DOHH2 (cell line): ENCODE results near the gene PPID.

Source experiments
- H3F3A ChIP-seq: fragments of 200-600 bp; sonication (generic), shearing (Covaris generic); 2 replicates; pipeline ENCODE4 v1.6.0; 2016; ENCODE audit warnings: antibody characterized with exemption, mild to moderate bottlenecking; ENCODE audit not compliant: control insufficient read depth, insufficient read depth
- H3K27ac ChIP-seq: fragments of 200-600 bp; sonication (generic); 2 replicates; pipeline ENCODE4 v1.5.1; 2014; ENCODE audit warnings: low read depth, mild to moderate bottlenecking, low read length, moderate library complexity
- H3K27me3 ChIP-seq: fragments of 200-600 bp; sonication (generic); 2 replicates; pipeline ENCODE4 v1.6.1; 2014; ENCODE audit warnings: mild to moderate bottlenecking, low read length, mixed read lengths; ENCODE audit not compliant: control insufficient read depth
- H3K36me3 ChIP-seq: fragments of 200-600 bp; sonication (generic); 2 replicates; pipeline ENCODE4 v1.6.1; 2014; ENCODE audit warnings: mild to moderate bottlenecking, low read length, moderate library complexity, mixed read lengths; ENCODE audit not compliant: control insufficient read depth
- H3K4me1 ChIP-seq: fragments of 200-600 bp; sonication (generic); 2 replicates; pipeline ENCODE4 v1.6.1; 2014; ENCODE audit warnings: mild to moderate bottlenecking, low read length, mixed read lengths; ENCODE audit not compliant: control insufficient read depth
- H3K4me2 ChIP-seq: fragments of 200-600 bp; sonication (generic); 2 replicates; pipeline ENCODE4 v1.6.0; 2014; ENCODE audit warnings: mild to moderate bottlenecking, low read length, moderate library complexity
- H3K4me3 ChIP-seq: fragments of 200-600 bp; sonication (generic); 2 replicates; pipeline ENCODE4 v1.5.1; 2014; ENCODE audit warnings: mild to moderate bottlenecking, low read length, mixed read lengths
- H3K79me2 ChIP-seq: fragments of 200-600 bp; sonication (generic); 2 replicates; pipeline ENCODE4 v1.6.1; 2014; ENCODE audit warnings: mild to moderate bottlenecking, low read length, mixed read lengths; ENCODE audit not compliant: control insufficient read depth
- H3K9me2 ChIP-seq: fragments of 200-600 bp; sonication (generic); replicated peaks from 2 replicates; pipeline ENCODE4 v1.6.1; 2014; ENCODE audit warnings: mild to moderate bottlenecking, low read length, mixed read lengths; ENCODE audit not compliant: control insufficient read depth
- H3K9me3 ChIP-seq: fragments of 200-600 bp; sonication (generic); 2 replicates; pipeline ENCODE4 v1.6.1; 2014; ENCODE audit warnings: antibody characterized with exemption, low read length, mixed read lengths; ENCODE audit not compliant: control insufficient read depth, insufficient read depth
- H4K20me1 ChIP-seq: fragments of 200-600 bp; sonication (generic); 2 replicates; pipeline ENCODE4 v1.6.0; 2014; ENCODE audit warnings: low read depth, mild to moderate bottlenecking, antibody characterized with exemption, low read length, moderate library complexity; ENCODE audit not compliant: control insufficient read depth, insufficient read depth
- EZH2phosphoT487 ChIP-seq: fragments of 200-600 bp; sonication (generic); IDR thresholded peaks from 2 replicates; pipeline ENCODE4 v1.6.1; 2017; ENCODE audit warnings: borderline replicate concordance, mild to moderate bottlenecking, antibody characterized with exemption, low read length, moderate library complexity, mixed read lengths
- TF ChIP-seq, protein P1 (sequence below): fragments of 200-600 bp; sonication (generic); IDR thresholded peaks from one replicate; pipeline ENCODE4 v1.5.1; 2014; ENCODE audit warnings: antibody characterized with exemption, mild to moderate bottlenecking, low read depth, low read length; ENCODE audit not compliant: poor library complexity, severe bottlenecking

Gene PPID

GRCh38 chr4:158722917-158723793 lies at the start of gene PPID:
PPID (minus strand) TSS chr4:158723396; CDS start chr4:158723288, 108 bp downstream.
- H3K79me2 ChIP-seq, result peaks cover 30% of the 10 kb centered on the region
- H3F3A ChIP-seq, result no peaks in the 10 kb centered on the region
- H3K4me1 ChIP-seq, result peaks cover 17% of the 10 kb centered on the region
- peak within 1 kb of the TSS; percentile 46 for H3K27ac ChIP-seq
- no peaks in the 10 kb centered on the region for H3K9me2 ChIP-seq
- peaks cover 38% of the 10 kb centered on the region for H3K36me3 ChIP-seq
- no peak for TF ChIP-seq EZH2phosphoT487
- TF ChIP-seq, protein P1, sequence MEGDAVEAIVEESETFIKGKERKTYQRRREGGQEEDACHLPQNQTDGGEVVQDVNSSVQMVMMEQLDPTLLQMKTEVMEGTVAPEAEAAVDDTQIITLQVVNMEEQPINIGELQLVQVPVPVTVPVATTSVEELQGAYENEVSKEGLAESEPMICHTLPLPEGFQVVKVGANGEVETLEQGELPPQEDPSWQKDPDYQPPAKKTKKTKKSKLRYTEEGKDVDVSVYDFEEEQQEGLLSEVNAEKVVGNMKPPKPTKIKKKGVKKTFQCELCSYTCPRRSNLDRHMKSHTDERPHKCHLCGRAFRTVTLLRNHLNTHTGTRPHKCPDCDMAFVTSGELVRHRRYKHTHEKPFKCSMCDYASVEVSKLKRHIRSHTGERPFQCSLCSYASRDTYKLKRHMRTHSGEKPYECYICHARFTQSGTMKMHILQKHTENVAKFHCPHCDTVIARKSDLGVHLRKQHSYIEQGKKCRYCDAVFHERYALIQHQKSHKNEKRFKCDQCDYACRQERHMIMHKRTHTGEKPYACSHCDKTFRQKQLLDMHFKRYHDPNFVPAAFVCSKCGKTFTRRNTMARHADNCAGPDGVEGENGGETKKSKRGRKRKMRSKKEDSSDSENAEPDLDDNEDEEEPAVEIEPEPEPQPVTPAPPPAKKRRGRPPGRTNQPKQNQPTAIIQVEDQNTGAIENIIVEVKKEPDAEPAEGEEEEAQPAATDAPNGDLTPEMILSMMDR, result peak; percentile 10
- H3K4me2 ChIP-seq, result peak within 1 kb of the TSS; percentile 99
- H3K27me3 ChIP-seq, result peaks cover 11% of the 10 kb centered on the region
- H4K20me1 ChIP-seq, result no peaks in the 10 kb centered on the region
- H3K9me3 ChIP-seq, result no peaks in the 10 kb centered on the region
- H3K4me3 ChIP-seq, result peak within 1 kb of the TSS; percentile 94

- Histone ChIP-seq H3K36me3 (no peaks in the 10 kb centered on the region), H3F3A (peaks cover 11% of the 10 kb centered on the region), H3K27ac (no peak overlapping the region), H3K79me2 (no peaks in the 10 kb centered on the region), H3K9me2 (no peaks in the 10 kb centered on the region), H3K4me2 (no peak overlapping the region), H3K27me3 (peaks cover 19% of the 10 kb centered on the region), H3K9me3 (no peaks in the 10 kb centered on the region), H3K4me1 (peaks cover 23% of the 10 kb centered on the region), H3K4me3 (no peak overlapping the region), H4K20me1 (no peaks in the 10 kb centered on the region)
- no peak for TF ChIP-seq EZH2phosphoT487
- TF ChIP-seq, protein P1, result no peak
These were observed 48.6 kb upstream of the PPID start for GRCh38 chr4:158771776-158772175.

GRCh38 chr4:158770671-158771070 lies 47.5 kb upstream of the PPID start:
- peaks cover 26% of the 10 kb centered on the region for H3K4me1 ChIP-seq
- H3K79me2 ChIP-seq, result no peaks in the 10 kb centered on the region
- no peaks in the 10 kb centered on the region for H4K20me1 ChIP-seq
- no peak overlapping the region for H3K27ac ChIP-seq
- no peak overlapping the region for H3K4me3 ChIP-seq
- H3K9me2 ChIP-seq, result no peaks in the 10 kb centered on the region
- no peaks in the 10 kb centered on the region for H3K9me3 ChIP-seq
- peaks cover 11% of the 10 kb centered on the region for H3F3A ChIP-seq
- no peak overlapping the region for H3K4me2 ChIP-seq
- TF ChIP-seq, protein P1, result no peak
- no peak for TF ChIP-seq EZH2phosphoT487
- peaks cover 19% of the 10 kb centered on the region for H3K27me3 ChIP-seq
- H3K36me3 ChIP-seq, result no peaks in the 10 kb centered on the region
